HG03045 (cell line): Measurements from ENCODE around the gene BAZ2B.

Experiments used
- ATAC-seq: cut with Tn5 transposase; IDR thresholded peaks from one replicate; pipeline ENCODE4 v1.9.1; 2021; ENCODE audit warnings: mild to moderate bottlenecking, moderate library complexity; ENCODE audit not compliant: unreplicated experiment

Gene BAZ2B

DNA sequence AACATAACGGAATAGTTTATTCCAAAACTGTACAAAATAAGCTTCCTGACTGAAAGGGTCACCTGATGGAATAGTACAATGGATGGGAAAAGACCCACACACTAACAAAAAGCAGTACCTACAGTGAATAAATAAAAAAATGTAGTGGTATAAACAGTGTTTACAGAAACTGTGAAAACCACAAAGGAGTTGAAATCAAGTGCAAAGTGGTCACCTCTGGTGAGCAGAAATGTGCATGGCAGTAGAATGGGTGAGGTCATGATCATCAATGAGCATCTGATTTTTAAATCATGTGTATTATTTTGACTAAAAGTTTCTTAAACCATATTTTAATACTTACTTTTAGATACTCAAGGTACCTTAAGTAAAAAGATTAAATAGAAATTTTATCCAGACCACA lies 341.2 kb downstream of the BAZ2B start:
- no peak for ATAC-seq

DNA sequence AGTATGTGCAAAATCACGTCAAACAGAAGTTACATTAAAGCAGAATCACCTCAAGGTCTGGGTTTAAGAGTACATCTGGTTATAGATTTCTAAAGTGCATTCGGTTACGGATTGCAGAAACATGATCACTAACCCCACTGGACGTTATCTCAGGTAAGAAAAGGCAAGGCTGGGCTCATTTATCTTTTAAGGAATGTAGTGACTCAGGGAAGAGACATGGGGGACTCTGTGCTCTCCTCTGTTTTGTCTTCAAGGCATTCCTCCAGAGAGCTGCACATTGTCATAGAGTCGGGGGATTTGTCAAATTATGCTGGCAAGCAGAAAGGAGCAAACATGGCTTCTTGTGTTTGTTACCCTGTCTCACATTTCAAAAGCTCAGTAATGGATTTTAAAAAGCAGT lies 344.2 kb downstream of the BAZ2B start:
- ATAC-seq, result no peak

DNA sequence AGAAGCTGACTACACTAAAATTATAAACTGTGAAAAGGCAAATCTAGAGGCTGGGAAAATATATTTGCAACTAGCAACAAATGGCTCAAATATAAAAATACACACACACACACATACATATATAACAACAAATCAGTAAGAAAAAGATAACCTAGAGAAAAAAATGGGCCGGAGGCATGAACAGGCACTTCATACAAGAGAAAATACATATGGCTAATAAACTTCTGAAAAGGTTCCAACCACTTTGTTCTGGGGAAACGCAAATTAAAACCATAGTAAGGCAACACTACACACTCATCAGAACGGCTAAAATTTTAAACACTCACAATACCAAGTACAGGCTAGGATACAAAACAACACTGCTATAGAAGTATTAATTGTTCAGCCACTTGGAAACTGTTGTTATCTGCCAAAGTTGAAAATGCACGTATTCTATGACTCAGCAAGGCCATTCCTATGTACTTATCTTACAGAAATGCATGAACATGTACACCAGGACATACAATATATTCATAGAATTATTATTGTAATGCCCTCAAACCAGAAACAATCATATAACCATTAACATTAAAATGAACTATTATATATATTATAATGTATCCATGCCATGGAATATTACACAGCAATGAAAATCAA lies 345.5 kb downstream of the BAZ2B start:
- no peak for ATAC-seq
